ENCODE results near the gene MED16. TPM values are rescaled to one million over a fixed set of nuclear protein-coding genes. Genes with fewer than 3 reads are reported as not detected.
A peak's percentile ranks its signal among the peaks of the same experiment; 100 is the strongest.
"Not testable (repeated sequence)": the region's sequence is repeated elsewhere in the genome, so short reads cannot be mapped to it uniquely, and the experiment has no call there.

MED16 gene
- total and polyA plus RNA-seq, 12 donors = 5.3 to 139 (median 62.6) TPM

DNA sequence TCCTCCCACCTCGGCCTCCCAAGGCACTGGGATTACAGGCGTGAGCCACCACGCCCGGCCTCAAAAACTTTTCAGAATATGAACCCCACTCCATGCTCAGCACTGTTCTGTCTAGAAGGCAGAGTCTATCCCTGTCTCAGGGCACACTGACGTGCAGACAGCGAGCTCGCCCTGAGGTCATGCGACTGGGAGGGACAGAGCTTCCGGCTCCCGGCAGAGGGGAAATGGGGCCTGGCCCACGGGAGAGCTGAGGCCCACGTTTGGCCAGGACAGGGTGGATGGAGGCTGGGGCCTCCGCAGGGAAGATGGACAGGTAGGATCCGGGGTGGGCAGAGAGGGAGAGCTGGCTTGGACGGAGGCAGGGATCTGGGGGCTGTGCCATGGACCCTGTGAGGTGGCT is 68.1 kb downstream of the MED16 start:
- Histone ChIP-seq H3K27ac (no peak overlapping the region), H3K4me3 (no peak overlapping the region), H3K27me3 (peaks cover 27% of the 10 kb centered on the region), H3K4me1 (replicated peaks in 1 of 2) (peaks cover 5 to 7% of the 10 kb centered on the region in 2 donors), H3K9me3 (replicated peaks in 1 of 3) (no peaks in the 10 kb centered on the region), H3K36me3 (replicated peaks in 1 of 2) (no peaks in the 10 kb centered on the region)
- no peak for TF ChIP-seq POLR2A (IDR thresholded peaks at IDR 0.05)
- TF ChIP-seq, protein P1, sequence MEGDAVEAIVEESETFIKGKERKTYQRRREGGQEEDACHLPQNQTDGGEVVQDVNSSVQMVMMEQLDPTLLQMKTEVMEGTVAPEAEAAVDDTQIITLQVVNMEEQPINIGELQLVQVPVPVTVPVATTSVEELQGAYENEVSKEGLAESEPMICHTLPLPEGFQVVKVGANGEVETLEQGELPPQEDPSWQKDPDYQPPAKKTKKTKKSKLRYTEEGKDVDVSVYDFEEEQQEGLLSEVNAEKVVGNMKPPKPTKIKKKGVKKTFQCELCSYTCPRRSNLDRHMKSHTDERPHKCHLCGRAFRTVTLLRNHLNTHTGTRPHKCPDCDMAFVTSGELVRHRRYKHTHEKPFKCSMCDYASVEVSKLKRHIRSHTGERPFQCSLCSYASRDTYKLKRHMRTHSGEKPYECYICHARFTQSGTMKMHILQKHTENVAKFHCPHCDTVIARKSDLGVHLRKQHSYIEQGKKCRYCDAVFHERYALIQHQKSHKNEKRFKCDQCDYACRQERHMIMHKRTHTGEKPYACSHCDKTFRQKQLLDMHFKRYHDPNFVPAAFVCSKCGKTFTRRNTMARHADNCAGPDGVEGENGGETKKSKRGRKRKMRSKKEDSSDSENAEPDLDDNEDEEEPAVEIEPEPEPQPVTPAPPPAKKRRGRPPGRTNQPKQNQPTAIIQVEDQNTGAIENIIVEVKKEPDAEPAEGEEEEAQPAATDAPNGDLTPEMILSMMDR (IDR thresholded peaks at IDR 0.05) = no peak
- intact Hi-C loops (cut with DNase I) = no loop called here
- no peak for DNase-seq
- WGBS, 4 donors = 62 to 81% (median 76%) methylated on average over 13 to 15 of the region's 15 CpGs

DNA sequence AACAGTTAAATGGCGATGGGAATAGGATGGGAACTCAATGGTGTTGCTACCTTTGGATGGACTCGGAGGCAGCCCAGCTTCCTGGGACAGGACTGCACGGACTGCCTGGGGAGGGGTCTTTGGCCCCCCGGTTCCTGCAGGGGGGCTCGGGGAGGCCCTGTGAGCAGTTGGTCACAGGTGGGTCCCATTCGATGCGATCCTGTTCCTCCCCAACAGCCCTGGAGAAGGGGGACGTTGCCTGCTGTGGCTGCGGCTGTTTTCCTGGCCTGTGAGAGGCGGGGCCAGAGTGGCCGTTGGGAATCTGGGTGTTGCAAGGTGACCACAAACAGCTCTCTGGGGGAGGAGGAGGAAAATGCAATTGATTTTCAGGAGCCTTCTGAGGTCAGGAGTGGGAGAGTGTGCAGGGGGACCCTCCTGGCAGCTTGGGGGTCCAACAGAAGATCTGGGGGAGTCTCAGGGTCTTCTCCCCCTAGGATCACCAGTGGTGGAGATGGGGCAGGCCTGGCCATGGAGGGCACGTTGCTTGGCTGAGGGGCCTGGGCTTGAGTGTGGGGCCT is 69.3 kb downstream of the MED16 start:
- intact Hi-C loops (cut with DNase I) = no loop called here
- peaks cover 27% of the 10 kb centered on the region for H3K27me3 ChIP-seq
- no peak for TF ChIP-seq POLR2A (IDR thresholded peaks at IDR 0.05)
- TF ChIP-seq, protein P1 (IDR thresholded peaks at IDR 0.05) = no peak

DNA sequence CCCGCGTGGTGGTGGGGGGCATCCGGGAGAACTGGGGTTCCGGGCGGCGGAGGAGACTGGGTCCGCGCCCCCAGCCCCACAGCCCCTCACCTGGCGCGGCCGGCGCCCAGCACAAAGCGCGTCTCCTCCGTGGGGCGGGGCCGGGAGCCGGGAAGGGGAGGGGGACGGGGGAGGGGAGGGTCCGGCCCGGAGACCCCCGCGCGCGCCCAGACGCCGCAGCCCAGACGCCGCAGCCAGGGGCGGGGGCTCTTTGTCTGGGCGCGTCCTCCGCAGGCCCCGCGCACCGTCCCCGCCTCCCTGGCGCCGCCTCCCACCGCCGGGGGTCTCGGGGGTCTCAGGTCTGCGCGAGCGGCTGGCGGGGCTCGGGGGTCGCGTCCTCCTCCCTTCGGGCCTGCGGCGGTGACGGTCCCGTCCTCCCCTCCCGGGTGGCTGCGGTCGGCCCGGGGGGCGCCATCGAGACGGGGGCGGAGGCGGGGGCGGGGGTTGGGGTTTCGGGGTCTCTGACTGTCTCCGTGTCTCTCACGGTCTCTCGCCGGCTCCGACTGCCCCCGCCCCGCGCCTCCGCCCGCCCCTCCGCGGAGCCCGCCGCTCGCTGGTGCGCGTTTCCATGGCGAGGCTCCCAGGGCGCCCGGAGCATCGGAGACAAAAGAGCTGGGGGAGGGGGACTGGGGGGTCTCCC is 71.0 kb downstream of the MED16 start, which contains the start of gene PLPPR3:
PLPPR3 (minus strand) TSS at position 131 of the 679 bp plus-strand sequence. CDS start 396 bp downstream, outside the sequence.
- H3K4me3 ChIP-seq = peak within 1 kb of the TSS in 1 of 4 donors; percentile 43
- DNase-seq = no peak
- intact Hi-C loops (cut with DNase I) = no loop called here
- no peak within 1 kb of the TSS for H3K27ac ChIP-seq
- 1 to 7% (median 2%) methylated on average over 3 to 78 of the region's 86 CpGs; no CpG with 5 or more reads in 1 of the 4 donors for whole genome bisulfite sequencing, 4 donors
- H3K4me1 ChIP-seq (replicated peaks in 1 of 2) = peaks cover 5 to 7% of the 10 kb centered on the region in 2 donors
- H3K27me3 ChIP-seq = peaks cover 21% of the 10 kb centered on the region
- TF ChIP-seq, protein P1 (IDR thresholded peaks at IDR 0.05) = no peak
- no peaks in the 10 kb centered on the region for H3K36me3 ChIP-seq (replicated peaks in 1 of 2)
- no peaks in the 10 kb centered on the region for H3K9me3 ChIP-seq (replicated peaks in 1 of 3)

More for the DNA sequence above, 69.3 kb downstream of the MED16 start:
- Histone ChIP-seq H3K4me3 (no peak overlapping the region), H3K4me1 (replicated peaks in 1 of 2) (peaks cover 5 to 7% of the 10 kb centered on the region in 2 donors), H3K9me3 (replicated peaks in 1 of 3) (no peaks in the 10 kb centered on the region), H3K36me3 (replicated peaks in 1 of 2) (no peaks in the 10 kb centered on the region), H3K27ac (no peak overlapping the region)
- 63 to 70% (median 67%) methylated on average over 7 to 12 of the region's 12 CpGs for WGBS, 4 donors
- no peak for DNase-seq

DNA sequence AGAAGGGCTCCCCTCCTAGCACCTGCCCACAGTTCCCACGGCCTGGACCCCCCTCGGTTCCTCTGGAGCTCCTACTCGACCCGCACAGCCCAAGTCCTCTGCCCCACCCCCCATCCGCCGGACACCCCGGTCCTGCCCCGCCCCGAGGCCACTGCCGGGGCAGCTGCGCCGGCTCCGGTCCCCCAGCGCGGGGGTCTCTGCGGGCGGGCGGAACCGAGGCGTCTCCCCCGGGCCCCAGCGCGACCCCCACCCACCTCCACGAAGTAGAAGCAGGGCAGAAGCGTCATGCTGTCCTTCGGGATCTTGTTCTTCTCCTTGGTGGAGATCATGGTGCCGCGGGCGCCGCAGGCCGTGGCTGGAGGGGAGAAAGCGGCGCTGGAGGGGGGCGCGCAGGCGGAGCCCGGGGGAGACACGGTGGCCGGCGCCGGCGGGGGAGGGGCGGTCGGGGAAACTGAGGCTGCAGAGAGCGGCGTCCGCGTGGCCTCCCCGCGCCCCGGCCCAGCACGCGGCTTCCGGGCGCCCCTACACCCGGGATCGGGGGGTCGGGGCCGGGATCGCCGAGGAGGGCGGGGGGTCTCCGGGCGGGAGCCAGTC is 71.7 kb downstream of the MED16 start:
- WGBS, 4 donors = 1 to 2% methylated on average over 36 to 63 of the region's 64 CpGs; no CpG with 5 or more reads in 2 of the 4 donors
- TF ChIP-seq, protein P1 (IDR thresholded peaks at IDR 0.05) = no peak
- no peak for TF ChIP-seq POLR2A (IDR thresholded peaks at IDR 0.05)
- peaks cover 21% of the 10 kb centered on the region for H3K27me3 ChIP-seq
- no peaks in the 10 kb centered on the region for H3K36me3 ChIP-seq (replicated peaks in 1 of 2)
- H3K27ac ChIP-seq = no peak overlapping the region
- H3K4me3 ChIP-seq = peak overlapping the region in 1 of 4 donors; percentile 43
- DNase-seq = no peak
- peaks cover 5 to 7% of the 10 kb centered on the region in 2 donors for H3K4me1 ChIP-seq (replicated peaks in 1 of 2)
- intact Hi-C loops (cut with DNase I) = no loop called here
- H3K9me3 ChIP-seq (replicated peaks in 1 of 3) = no peaks in the 10 kb centered on the region

DNA sequence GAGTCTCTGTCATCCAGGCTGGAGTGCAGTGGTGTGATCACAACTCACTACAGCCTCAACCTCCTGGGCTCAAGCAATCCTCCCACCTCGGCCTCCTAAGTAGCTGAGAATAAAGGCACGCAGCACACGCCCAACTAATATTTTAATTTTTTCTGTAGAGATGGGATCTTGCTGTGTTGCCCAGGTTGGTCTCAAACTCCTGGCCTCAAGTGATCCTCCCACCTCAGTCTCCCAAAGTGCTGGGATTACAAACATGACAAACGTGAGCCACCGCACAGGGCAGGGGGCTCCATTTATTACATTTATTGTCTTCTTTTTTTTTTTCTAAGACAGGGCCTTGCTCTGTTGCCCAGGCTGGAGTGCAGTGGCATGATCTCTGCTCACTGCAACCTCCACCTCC is 72.8 kb downstream of the MED16 start:
- H3K27me3 ChIP-seq = peaks cover 21% of the 10 kb centered on the region
- H3K4me1 ChIP-seq (replicated peaks in 1 of 2); H3K27ac ChIP-seq; DNase-seq; intact Hi-C loops (cut with DNase I); H3K4me3 ChIP-seq; H3K36me3 ChIP-seq (replicated peaks in 1 of 2); H3K9me3 ChIP-seq (replicated peaks in 1 of 3): not testable (repeated sequence)
- whole genome bisulfite sequencing, 4 donors = 85 to 96% (median 93%) methylated on average over 5 of the region's 5 CpGs

Data from adrenal gland (tissue), 12 donors.